ENCODE results near the gene SDK2.

DNA sequence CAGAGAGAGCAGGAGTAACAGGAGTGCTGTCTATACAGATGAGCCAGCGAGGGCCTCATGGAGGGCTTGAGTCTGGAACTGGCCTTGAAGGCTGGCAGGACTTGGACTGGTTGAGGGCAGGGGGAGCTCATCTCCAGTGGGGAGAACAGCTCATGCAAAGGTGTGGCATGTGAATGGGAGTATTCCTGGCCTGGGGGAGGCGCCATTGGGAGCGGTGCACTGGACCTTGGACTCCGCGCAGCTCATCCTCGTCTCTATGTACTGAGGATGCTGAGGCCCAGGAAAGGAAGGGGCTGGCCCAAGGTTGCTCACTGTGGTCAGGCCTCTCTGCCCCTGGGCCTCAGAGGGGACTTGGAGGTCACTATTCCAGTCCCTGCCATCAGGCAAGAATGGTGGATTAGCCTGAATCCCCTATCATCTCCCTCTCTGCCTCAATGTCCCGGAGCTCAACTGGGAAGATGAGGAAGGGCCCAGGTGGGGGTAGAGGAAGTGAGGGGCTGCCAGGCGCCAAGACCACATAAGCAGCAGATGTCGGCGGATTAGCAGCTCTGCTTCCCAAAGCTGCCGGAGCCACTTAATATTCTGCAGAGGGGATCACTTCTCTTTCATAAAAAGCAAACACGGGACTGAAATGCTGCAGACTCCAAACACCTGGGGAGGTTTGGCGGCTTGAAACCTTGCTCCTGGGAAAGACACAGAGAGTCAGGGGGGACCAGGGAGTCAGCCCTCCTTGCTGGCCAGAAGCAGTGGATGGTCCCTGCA, 88.9 kb downstream of the SDK2 start:
- TF ChIP-seq, protein P1, sequence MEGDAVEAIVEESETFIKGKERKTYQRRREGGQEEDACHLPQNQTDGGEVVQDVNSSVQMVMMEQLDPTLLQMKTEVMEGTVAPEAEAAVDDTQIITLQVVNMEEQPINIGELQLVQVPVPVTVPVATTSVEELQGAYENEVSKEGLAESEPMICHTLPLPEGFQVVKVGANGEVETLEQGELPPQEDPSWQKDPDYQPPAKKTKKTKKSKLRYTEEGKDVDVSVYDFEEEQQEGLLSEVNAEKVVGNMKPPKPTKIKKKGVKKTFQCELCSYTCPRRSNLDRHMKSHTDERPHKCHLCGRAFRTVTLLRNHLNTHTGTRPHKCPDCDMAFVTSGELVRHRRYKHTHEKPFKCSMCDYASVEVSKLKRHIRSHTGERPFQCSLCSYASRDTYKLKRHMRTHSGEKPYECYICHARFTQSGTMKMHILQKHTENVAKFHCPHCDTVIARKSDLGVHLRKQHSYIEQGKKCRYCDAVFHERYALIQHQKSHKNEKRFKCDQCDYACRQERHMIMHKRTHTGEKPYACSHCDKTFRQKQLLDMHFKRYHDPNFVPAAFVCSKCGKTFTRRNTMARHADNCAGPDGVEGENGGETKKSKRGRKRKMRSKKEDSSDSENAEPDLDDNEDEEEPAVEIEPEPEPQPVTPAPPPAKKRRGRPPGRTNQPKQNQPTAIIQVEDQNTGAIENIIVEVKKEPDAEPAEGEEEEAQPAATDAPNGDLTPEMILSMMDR (IDR thresholded peaks at IDR 0.05): no peak
- no peak for TF ChIP-seq POLR2A (IDR thresholded peaks at IDR 0.05)

All from thyroid gland (tissue), 4 donors.